Suprapubic skin (tissue), 4 donors: ENCODE measurements around the gene SLC9C1. TPM values are rescaled to one million over a fixed set of nuclear protein-coding genes. Genes with fewer than 3 reads are reported as not detected.

Source experiments
- DNase-seq, 2 donors: peaks; one replicate each; pipeline ENCODE4 v3.0.0-alpha.2; 2019; ENCODE audit warnings: low spot score in 2 of 2
- H3K27ac ChIP-seq: fragments of 200-600 bp; sonication (generic); one replicate; pipeline ENCODE4 v1.5.1; 2019
- H3K27me3 ChIP-seq: fragments of 200-600 bp; sonication (generic); one replicate; pipeline ENCODE4 v1.5.1; 2019
- H3K36me3 ChIP-seq: fragments of 200-600 bp; sonication (generic); one replicate; pipeline ENCODE4 v1.5.1; 2019
- H3K4me1 ChIP-seq: fragments of 200-600 bp; sonication (generic); one replicate; pipeline ENCODE4 v1.5.1; 2019
- H3K4me3 ChIP-seq: fragments of 200-600 bp; sonication (generic); one replicate; pipeline ENCODE4 v1.5.1; 2019; ENCODE audit warnings: mild to moderate bottlenecking
- H3K9me3 ChIP-seq: fragments of 200-600 bp; sonication (generic); one replicate; pipeline ENCODE4 v1.5.1; 2019
- EP300 ChIP-seq: sonication (generic); formaldehyde crosslinking; IDR thresholded peaks from one replicate; pipeline ENCODE4 v1.6.1; 2017; ENCODE audit warnings: antibody characterized with exemption
- POLR2A ChIP-seq, 2 donors: fragments of 450-650 bp; IDR thresholded peaks; one replicate each; pipeline ENCODE4 v1.6.1; 2017; ENCODE audit warnings: antibody characterized with exemption in 2 of 2, mild to moderate bottlenecking in 2 of 2, moderate library complexity in 2 of 2
- POLR2AphosphoS5 ChIP-seq, 3 donors: sonication (generic); formaldehyde crosslinking; IDR thresholded peaks; one replicate each; pipeline ENCODE4 v1.6.1; 2017; ENCODE audit warnings: antibody characterized with exemption in 3 of 3
- WGBS: methylation state at CpG from one replicate; pipeline ENCODE4 v1.1.5; 2018; 5-methylcytosine and 5-hydroxymethylcytosine counted together
- total RNA-seq, 4 donors: library from RNA; depleted of rRNA; stranded (reverse); fragments of >200 nt; gene quantifications; one replicate each; pipeline ENCODE4 v1.1.0, GENCODE V29; 2016
- TF ChIP-seq, protein P1 (sequence below), 2 donors: fragments of 200-600 bp in 1 of 2; fragments of 450-650 bp in 1 of 2; sonication (generic) in 1 of 2; IDR thresholded peaks; one replicate each; pipeline ENCODE4 v1.5.1; 2016 to 2019; ENCODE audit warnings: antibody characterized with exemption in 2 of 2, mild to moderate bottlenecking in 1 of 2, moderate library complexity in 1 of 2

SLC9C1 gene
- total RNA-seq, 4 donors from 2014 or later, result not detected

GRCh38 chr3:112231727-112232126 is 62.3 kb downstream of the SLC9C1 start:
- 82% methylated on average over 3 of the region's 3 CpGs for WGBS

DNA sequence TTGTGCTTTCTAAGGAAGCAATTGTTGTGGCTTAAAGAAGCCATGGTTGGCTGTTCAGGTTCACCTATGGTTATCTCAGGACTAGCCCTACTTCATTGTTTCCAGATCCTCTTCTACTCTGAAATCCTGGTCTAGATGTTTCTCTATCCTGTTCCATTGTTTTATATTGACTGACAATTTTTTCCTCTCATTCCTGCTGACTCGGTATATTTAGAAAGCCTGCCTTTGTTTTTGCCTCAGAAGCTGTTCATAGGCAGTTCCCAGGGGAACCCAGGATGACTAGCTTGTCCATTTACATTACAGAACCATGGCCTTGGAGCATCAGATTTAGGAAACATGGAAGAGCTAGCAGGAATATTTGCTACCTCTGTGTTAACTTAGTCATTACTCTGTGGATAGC is 64.0 kb downstream of the SLC9C1 start:
- TF ChIP-seq POLR2A (IDR thresholded peaks at IDR 0.05) (no peak), POLR2AphosphoS5 (IDR thresholded peaks at IDR 0.05) (no peak), EP300 (no peak)
- TF ChIP-seq, protein P1, sequence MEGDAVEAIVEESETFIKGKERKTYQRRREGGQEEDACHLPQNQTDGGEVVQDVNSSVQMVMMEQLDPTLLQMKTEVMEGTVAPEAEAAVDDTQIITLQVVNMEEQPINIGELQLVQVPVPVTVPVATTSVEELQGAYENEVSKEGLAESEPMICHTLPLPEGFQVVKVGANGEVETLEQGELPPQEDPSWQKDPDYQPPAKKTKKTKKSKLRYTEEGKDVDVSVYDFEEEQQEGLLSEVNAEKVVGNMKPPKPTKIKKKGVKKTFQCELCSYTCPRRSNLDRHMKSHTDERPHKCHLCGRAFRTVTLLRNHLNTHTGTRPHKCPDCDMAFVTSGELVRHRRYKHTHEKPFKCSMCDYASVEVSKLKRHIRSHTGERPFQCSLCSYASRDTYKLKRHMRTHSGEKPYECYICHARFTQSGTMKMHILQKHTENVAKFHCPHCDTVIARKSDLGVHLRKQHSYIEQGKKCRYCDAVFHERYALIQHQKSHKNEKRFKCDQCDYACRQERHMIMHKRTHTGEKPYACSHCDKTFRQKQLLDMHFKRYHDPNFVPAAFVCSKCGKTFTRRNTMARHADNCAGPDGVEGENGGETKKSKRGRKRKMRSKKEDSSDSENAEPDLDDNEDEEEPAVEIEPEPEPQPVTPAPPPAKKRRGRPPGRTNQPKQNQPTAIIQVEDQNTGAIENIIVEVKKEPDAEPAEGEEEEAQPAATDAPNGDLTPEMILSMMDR (IDR thresholded peaks at IDR 0.05), result no peak
- H3K9me3 ChIP-seq, result peaks cover 8% of the 10 kb centered on the region
- no peaks in the 10 kb centered on the region for H3K36me3 ChIP-seq
- no peak for DNase-seq
- no peaks in the 10 kb centered on the region for H3K27me3 ChIP-seq
- 98% methylated on average over 1 of the region's 1 CpG for WGBS
- no peaks in the 10 kb centered on the region for H3K4me1 ChIP-seq
- H3K27ac ChIP-seq, result no peak overlapping the region
- H3K4me3 ChIP-seq, result no peak overlapping the region

More at GRCh38 chr3:112231727-112232126, 62.3 kb downstream of the SLC9C1 start:
- TF ChIP-seq, protein P1 (IDR thresholded peaks at IDR 0.05), result no peak
- TF ChIP-seq EP300 (no peak), POLR2A (IDR thresholded peaks at IDR 0.05) (no peak), POLR2AphosphoS5 (IDR thresholded peaks at IDR 0.05) (no peak)
- no peak overlapping the region for H3K4me3 ChIP-seq
- H3K4me1 ChIP-seq, result no peaks in the 10 kb centered on the region
- no peak overlapping the region for H3K27ac ChIP-seq
- H3K27me3 ChIP-seq, result no peaks in the 10 kb centered on the region
- no peak for DNase-seq
- H3K36me3 ChIP-seq, result no peaks in the 10 kb centered on the region
- peaks cover 2% of the 10 kb centered on the region for H3K9me3 ChIP-seq

DNA sequence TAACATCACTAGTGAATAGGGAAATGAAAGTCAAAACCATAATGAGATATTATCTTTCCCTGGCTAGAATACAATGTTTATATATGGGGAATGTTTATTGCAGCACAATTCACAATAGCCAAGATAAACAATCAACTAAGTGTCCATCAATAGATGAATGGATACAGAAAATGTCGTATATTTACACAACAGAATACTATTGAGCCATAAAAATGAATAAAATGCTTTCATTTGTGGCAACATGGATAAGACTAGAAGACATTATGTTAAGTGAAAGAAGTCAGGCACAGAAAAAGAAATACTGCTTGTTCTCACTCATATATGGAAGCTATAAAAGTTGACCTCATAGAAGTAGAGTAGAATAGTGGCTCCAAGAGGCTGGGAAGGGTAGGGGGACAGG is 65.2 kb downstream of the SLC9C1 start:
- H3K36me3 ChIP-seq, result no peaks in the 10 kb centered on the region
- H3K9me3 ChIP-seq, result peaks cover 13% of the 10 kb centered on the region
- no peak overlapping the region for H3K27ac ChIP-seq
- H3K4me1 ChIP-seq, result no peaks in the 10 kb centered on the region
- no peak for DNase-seq
- WGBS, result 58% methylated on average over 1 of the region's 1 CpG
- no peaks in the 10 kb centered on the region for H3K27me3 ChIP-seq
- H3K4me3 ChIP-seq, result no peak overlapping the region
- TF ChIP-seq, protein P1 (IDR thresholded peaks at IDR 0.05), result no peak
- TF ChIP-seq POLR2A (IDR thresholded peaks at IDR 0.05) (no peak), POLR2AphosphoS5 (IDR thresholded peaks at IDR 0.05) (no peak)

GRCh38 chr3:112200317-112200666 is 93.7 kb downstream of the SLC9C1 start:
- no peak overlapping the region for H3K27ac ChIP-seq
- H3K9me3 ChIP-seq, result no peaks in the 10 kb centered on the region
- no peak for DNase-seq
- H3K4me1 ChIP-seq, result no peaks in the 10 kb centered on the region
- WGBS, result 81% methylated on average over 3 of the region's 3 CpGs
- H3K27me3 ChIP-seq, result no peaks in the 10 kb centered on the region
- TF ChIP-seq EP300 (no peak), POLR2AphosphoS5 (IDR thresholded peaks at IDR 0.05) (no peak), POLR2A (IDR thresholded peaks at IDR 0.05) (no peak)
- TF ChIP-seq, protein P1 (IDR thresholded peaks at IDR 0.05), result no peak
- no peak overlapping the region for H3K4me3 ChIP-seq
- no peaks in the 10 kb centered on the region for H3K36me3 ChIP-seq

DNA sequence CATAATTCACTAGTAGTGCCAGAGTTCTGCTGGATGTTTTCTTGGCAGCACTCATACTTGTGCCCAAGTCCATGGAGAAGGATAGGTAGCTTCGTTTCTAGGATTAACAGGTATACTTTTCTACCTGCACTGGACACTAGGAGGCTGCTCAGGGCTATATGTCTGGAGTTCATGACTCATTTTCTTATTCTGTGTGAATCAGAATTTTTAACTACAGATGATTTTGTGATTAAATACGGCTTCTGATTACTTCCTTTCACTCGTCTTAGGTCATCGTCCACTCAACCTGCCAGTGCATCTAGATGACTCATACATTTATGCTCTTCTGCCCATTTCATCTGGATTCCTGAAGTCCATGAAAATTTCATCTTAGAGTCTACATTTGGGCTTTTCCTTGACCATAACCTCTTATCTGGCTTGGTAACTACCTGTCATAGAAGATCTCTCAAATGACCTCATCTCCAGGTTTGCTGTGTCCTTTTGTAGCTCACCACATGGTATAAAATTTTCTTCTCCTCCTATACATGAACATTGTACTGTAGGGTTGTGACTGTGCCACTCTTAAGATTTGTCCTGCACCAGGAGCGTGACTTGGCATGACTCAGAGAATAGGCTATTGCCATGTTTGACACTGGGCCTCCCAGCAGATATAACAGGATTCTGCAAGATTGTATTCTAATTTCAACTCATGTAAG is 94.2 kb downstream of the SLC9C1 start:
- Histone ChIP-seq H3K36me3 (no peaks in the 10 kb centered on the region), H3K27ac (no peak overlapping the region), H3K4me3 (no peak overlapping the region), H3K9me3 (peaks cover 3% of the 10 kb centered on the region), H3K27me3 (no peaks in the 10 kb centered on the region), H3K4me1 (no peaks in the 10 kb centered on the region)
- WGBS, result 85% methylated on average over 5 of the region's 5 CpGs
- TF ChIP-seq POLR2A (IDR thresholded peaks at IDR 0.05) (no peak), POLR2AphosphoS5 (IDR thresholded peaks at IDR 0.05) (no peak), EP300 (no peak)
- TF ChIP-seq, protein P1 (IDR thresholded peaks at IDR 0.05), result no peak
- DNase-seq, result no peak
